SH-SY5Y (cell line): ENCODE data around the gene ARHGAP8.
"Not testable (repeated sequence)": the region's sequence is repeated elsewhere in the genome, so short reads cannot be mapped to it uniquely, and the experiment has no call there.

Experiments used
- GATA2 ChIP-seq: IDR thresholded peaks from 2 replicates; pipeline ENCODE4 v1.6.1; 2011; ENCODE audit warnings: mild to moderate bottlenecking, low read depth, low read length
- GATA3 ChIP-seq: IDR thresholded peaks from 2 replicates; pipeline ENCODE4 v1.6.1; 2011; ENCODE audit warnings: low read depth, mild to moderate bottlenecking, low read length, moderate library complexity

GRCh38 chr22:44904492-44905152, 152.2 kb downstream of the ARHGAP8 start:
- TF ChIP-seq GATA3 = not testable (repeated sequence)
- peak; percentile 53; the same call in 1 of the 2 replicates for TF ChIP-seq GATA2
